Ascending aorta (tissue), 2 donors: ENCODE results near the gene CSNK2A3. TPM values are rescaled to one million over a fixed set of nuclear protein-coding genes. Genes with fewer than 3 reads are reported as not detected.

Experiments
- DNase-seq, 2 donors: peaks; one replicate each; pipeline ENCODE4 v3.0.0-alpha.2; 2019; ENCODE audit warnings: low spot score in 2 of 2
- H3K27ac ChIP-seq, 2 donors: fragments of 200-600 bp; sonication (generic); one replicate each; pipeline ENCODE4 v1.5.1; 2016 to 2017; ENCODE audit warnings: mild to moderate bottlenecking in 1 of 2
- H3K27me3 ChIP-seq: fragments of 200-600 bp; sonication (generic); one replicate; pipeline ENCODE4 v1.5.1; 2017
- H3K36me3 ChIP-seq, 2 donors: fragments of 200-600 bp; sonication (generic); one replicate each; pipeline ENCODE4 v1.5.1; 2016
- H3K4me1 ChIP-seq, 2 donors: fragments of 200-600 bp; sonication (generic); one replicate each; pipeline ENCODE4 v1.5.1; 2016 to 2017; ENCODE audit warnings: mild to moderate bottlenecking in 1 of 2
- H3K4me3 ChIP-seq, 2 donors: fragments of 200-600 bp; sonication (generic); one replicate each; pipeline ENCODE4 v1.5.1; 2016 to 2017; ENCODE audit warnings: mild to moderate bottlenecking in 1 of 2
- H3K9me3 ChIP-seq, 2 donors: fragments of 200-600 bp; sonication (generic); one replicate each; pipeline ENCODE4 v1.5.1; 2016
- CTCF ChIP-seq, 3 experiments: fragments of 200-600 bp in 2 of 3; fragments of 450-650 bp in 1 of 3; sonication (generic) in 2 of 3; IDR thresholded peaks; one replicate each; pipeline ENCODE4 v1.5.1; 2016 to 2019; ENCODE audit warnings: antibody characterized with exemption in 3 of 3, mild to moderate bottlenecking in 1 of 3, moderate library complexity in 1 of 3
- intact Hi-C: fragments of 100-400 bp; cut with DNase I; formaldehyde crosslinking; loops from one replicate; pipeline ENCODE4 v1.15.1; 2023
- total RNA-seq: library from RNA; depleted of rRNA; stranded (reverse); fragments of >200 nt; gene quantifications from one replicate; pipeline ENCODE4 v1.1.0, GENCODE V29; 2016

CSNK2A3 gene
- total RNA-seq, 1 donor from 2014 or later = 0.53 TPM

- H3K4me3 ChIP-seq = no peak overlapping the region
- no peak for TF ChIP-seq CTCF (IDR thresholded peaks at IDR 0.05)
- intact Hi-C loops = loop anchor here (5.0 kb wide), 1 partner anchor 37 kb away; no protein-coding TSS in a partner anchor
- H3K27ac ChIP-seq = no peak overlapping the region
- H3K9me3 ChIP-seq = no peaks in the 10 kb centered on the region
- H3K4me1 ChIP-seq = peaks cover 0 to 10% of the 10 kb centered on the region in 2 donors
- no peaks in the 10 kb centered on the region for H3K27me3 ChIP-seq
- no peaks in the 10 kb centered on the region for H3K36me3 ChIP-seq
- no peak for DNase-seq
Measured at GRCh38 chr11:11390068-11390771, 37.2 kb upstream of the CSNK2A3 start.

GRCh38 chr11:11389238-11389637 is 36.2 kb upstream of the CSNK2A3 start:
- DNase-seq = no peak
- Histone ChIP-seq H3K4me1 (peaks cover 0 to 10% of the 10 kb centered on the region in 2 donors), H3K27ac (no peak overlapping the region), H3K27me3 (no peaks in the 10 kb centered on the region), H3K4me3 (no peak overlapping the region), H3K36me3 (no peaks in the 10 kb centered on the region), H3K9me3 (no peaks in the 10 kb centered on the region)
- no peak for TF ChIP-seq CTCF (IDR thresholded peaks at IDR 0.05)
- intact Hi-C loops = no loop called here

- intact Hi-C loops = no loop called here
- no peak for DNase-seq
- no peaks in the 10 kb centered on the region for H3K27me3 ChIP-seq
- H3K9me3 ChIP-seq = no peaks in the 10 kb centered on the region
- no peak overlapping the region for H3K27ac ChIP-seq
- H3K4me3 ChIP-seq = no peak overlapping the region
- H3K4me1 ChIP-seq = peaks cover 0 to 10% of the 10 kb centered on the region in 2 donors
- no peaks in the 10 kb centered on the region for H3K36me3 ChIP-seq
- TF ChIP-seq CTCF (IDR thresholded peaks at IDR 0.05) = no peak
Measured at GRCh38 chr11:11387622-11388305, 34.7 kb upstream of the CSNK2A3 start.

GRCh38 chr11:11387207-11387606 is 34.2 kb upstream of the CSNK2A3 start:
- Histone ChIP-seq H3K27me3 (no peaks in the 10 kb centered on the region), H3K4me3 (no peak overlapping the region), H3K9me3 (no peaks in the 10 kb centered on the region), H3K27ac (no peak overlapping the region), H3K4me1 (peaks cover 0 to 7% of the 10 kb centered on the region in 2 donors), H3K36me3 (no peaks in the 10 kb centered on the region)
- no peak for DNase-seq
- no peak for TF ChIP-seq CTCF (IDR thresholded peaks at IDR 0.05)
- intact Hi-C loops = no loop called here

- Histone ChIP-seq H3K4me1 (no peaks in the 10 kb centered on the region), H3K4me3 (no peak overlapping the region), H3K9me3 (no peaks in the 10 kb centered on the region), H3K27me3 (no peaks in the 10 kb centered on the region), H3K36me3 (no peaks in the 10 kb centered on the region), H3K27ac (no peak overlapping the region)
- TF ChIP-seq CTCF (IDR thresholded peaks at IDR 0.05) = no peak
- intact Hi-C loops = no loop called here
- DNase-seq = no peak
Measured at GRCh38 chr11:11384829-11385228, 31.8 kb upstream of the CSNK2A3 start.
